ENCODE measurements around the gene ATP1B2. TPM values are rescaled to one million over a fixed set of nuclear protein-coding genes. Genes with fewer than 3 reads are reported as not detected.

Gene ATP1B2
- polyA plus RNA-seq, 5 donors = 20.5 to 31.5 (median 25.5) TPM

GRCh38 chr17:7677388-7678067 lies 26.8 kb downstream of the ATP1B2 start:
- DNase-seq = no peak

- DNase-seq = no peak
Measured at GRCh38 chr17:7684851-7685532, 34.3 kb downstream of the ATP1B2 start.

DNA sequence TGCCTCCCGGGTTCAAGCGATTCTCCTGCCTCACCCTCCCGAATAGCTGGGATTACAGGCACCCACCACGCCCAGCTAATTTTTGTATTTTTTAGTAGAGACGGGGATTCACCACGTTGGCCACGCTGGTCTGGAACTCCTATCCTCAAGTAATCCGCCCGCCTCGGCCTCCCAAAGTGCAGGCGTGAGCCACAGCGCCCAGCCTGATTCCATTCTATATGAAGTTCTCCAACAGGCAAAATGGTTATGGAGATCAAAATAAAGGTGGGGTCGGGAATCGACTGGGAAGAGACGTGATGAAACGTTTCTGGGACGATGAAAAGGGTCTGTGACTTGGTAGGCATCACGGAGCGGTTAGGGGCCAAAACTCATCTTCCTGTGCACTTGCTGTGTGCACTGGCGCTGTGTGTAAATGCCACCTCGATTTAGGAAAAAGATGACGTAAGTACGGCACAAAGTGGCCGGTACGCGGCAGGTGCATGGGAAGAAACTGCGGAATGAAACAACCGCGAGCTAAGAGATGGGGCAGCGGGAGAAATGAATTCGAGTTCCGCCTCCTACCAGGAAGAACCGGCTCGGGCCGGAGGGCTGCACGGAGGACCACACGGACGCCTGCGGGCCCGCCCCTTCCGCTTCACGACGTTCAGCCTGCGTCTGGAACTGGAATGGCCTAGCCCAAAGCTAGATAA lies 35.0 kb downstream of the ATP1B2 start:
- peak; percentile 93 to 94 for DNase-seq

- DNase-seq = peak; percentile 95
Measured at GRCh38 chr17:7686222-7687071, 35.7 kb downstream of the ATP1B2 start.

DNA sequence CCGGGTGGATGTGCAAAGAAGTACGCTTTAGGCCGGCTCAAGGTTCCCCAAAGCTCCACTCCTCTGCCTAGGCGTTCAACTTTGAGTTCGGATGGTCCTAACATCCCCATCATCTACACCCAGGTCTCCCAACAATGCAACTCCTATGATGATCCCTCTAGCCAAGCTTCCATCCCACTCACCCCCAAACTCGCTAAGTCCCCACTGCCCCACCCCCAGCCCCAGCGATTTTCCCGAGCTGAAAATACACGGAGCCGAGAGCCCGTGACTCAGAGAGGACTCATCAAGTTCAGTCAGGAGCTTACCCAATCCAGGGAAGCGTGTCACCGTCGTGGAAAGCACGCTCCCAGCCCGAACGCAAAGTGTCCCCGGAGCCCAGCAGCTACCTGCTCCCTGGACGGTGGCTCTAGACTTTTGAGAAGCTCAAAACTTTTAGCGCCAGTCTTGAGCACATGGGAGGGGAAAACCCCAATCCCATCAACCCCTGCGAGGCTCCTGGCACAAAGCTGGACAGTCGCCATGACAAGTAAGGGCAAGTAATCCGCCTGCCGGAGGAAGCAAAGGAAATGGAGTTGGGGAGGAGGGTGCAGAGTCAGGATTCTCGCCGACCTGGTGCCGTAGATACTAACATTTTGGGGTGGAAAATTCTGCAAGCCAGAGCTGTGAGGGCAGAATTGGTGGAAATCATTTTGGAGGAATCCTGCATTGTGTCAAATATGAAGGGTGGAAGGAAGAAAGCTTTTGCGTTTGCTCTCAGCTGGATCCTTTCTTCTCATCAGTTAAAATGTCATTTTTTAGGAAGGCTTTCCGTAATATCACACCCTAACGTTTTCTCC lies 36.6 kb downstream of the ATP1B2 start, which contains the start of gene TP53:
Gene TP53 (minus strand): TSS at position 419 of the 836 bp plus-strand sequence. CDS start 10,896 bp downstream, outside the sequence.
- peak; percentile 88 to 90 for DNase-seq

DNA sequence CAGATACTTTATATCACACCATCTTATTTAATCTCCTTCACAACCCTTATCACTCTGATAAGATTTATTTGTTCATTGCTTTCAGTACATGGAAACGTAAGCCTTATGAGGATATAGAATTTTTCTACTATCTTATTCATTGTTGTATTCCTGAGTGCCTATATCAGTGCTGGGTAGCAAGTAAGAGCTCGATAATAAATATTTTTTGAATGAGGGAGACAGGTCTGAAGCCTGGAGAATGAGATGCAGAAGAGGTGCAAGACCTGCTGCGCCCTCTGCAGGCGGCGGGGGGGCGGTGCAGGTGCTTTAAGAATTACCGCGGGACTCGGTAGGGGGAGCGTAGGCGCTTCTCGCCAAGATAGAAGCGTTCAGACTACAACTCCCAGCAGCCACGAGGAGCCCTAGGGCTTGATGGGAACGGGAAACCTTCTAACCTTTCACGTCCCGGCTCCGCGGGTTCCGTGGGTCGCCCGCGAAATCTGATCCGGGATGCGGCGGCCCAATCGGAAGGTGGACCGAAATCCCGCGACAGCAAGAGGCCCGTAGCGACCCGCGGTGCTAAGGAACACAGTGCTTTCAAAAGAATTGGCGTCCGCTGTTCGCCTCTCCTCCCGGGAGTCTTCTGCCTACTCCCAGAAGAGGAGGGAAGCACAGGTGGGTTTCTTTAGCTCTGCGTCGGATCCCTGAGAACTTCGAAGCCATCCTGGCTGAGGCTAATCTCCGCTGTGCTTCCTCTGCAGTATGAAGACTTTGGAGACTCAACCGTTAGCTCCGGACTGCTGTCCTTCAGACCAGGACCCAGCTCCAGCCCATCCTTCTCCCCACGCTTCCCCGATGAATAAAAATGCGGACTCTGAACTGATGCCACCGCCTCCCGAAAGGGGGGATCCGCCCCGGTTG lies 37.4 kb downstream of the ATP1B2 start, which contains the start of gene WRAP53:
Gene WRAP53 (plus strand): TSS at position 570 of the 900 bp plus-strand sequence. CDS start 172 bp downstream, at position 742.
- peak; percentile 97 to 99 for DNase-seq

DNA sequence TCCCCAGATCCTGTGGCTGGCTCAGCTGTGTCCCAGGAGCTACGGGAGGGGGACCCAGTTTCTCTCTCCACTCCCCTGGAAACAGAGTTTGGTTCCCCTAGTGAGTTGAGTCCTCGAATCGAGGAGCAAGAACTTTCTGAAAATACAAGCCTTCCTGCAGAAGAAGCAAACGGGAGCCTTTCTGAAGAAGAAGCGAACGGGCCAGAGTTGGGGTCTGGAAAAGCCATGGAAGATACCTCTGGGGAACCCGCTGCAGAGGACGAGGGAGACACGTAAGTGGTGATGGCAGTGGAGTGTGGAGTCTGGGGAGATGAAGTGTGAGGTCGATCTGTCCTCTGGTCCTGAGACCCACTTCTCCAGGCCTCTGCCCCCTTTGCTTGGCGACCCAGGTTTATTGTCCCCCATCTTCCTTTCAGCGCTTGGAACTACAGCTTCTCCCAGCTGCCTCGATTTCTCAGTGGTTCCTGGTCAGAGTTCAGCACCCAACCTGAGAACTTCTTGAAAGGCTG lies 38.1 kb downstream of the ATP1B2 start:
- DNase-seq = no peak

GRCh38 chr17:7695586-7695985 lies 44.9 kb downstream of the ATP1B2 start:
- no peak for DNase-seq

- no peak for DNase-seq
Measured at GRCh38 chr17:7697828-7698588, 47.3 kb downstream of the ATP1B2 start.

DNA sequence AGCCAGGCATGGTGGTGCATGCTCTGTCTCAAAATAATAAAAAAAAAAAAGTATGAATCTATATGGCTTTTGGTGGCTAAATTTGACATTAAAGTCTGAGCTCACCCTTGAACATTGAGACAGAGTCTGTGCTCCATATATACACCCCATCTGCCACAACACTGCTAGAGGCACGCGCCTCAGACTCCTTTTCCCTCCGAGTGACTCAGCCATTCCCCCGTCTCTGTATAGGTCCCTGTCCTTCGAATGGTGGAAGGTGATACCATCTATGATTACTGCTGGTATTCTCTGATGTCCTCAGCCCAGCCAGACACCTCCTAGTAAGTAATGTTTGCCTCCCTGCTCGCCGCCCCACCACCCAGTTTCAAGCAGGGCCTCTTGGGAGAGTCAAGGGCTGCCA lies 49.8 kb downstream of the ATP1B2 start:
- no peak for DNase-seq

GRCh38 chr17:7701681-7702080 lies 51.0 kb downstream of the ATP1B2 start:
- no peak for DNase-seq

DNA sequence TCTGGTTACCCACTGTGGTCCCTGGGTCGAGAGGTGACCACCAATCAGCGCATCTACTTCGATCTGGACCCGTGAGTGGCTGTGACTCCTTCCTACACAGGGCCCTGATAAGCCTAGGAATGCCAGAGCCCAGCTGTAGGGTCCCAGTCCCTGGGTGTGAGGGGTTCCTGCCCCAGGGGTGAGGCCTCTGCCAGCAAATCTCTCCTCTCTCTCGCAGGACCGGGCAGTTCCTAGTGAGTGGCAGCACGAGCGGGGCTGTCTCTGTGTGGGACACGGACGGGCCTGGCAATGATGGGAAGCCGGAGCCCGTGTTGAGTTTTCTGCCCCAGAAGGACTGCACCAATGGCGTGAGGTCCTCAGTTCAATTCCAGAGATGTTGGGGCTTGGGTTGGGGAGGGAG lies 52.0 kb downstream of the ATP1B2 start:
- no peak for DNase-seq

- DNase-seq = peak; percentile 73
Measured at GRCh38 chr17:7703584-7704479, 53.1 kb downstream of the ATP1B2 start.

DNA sequence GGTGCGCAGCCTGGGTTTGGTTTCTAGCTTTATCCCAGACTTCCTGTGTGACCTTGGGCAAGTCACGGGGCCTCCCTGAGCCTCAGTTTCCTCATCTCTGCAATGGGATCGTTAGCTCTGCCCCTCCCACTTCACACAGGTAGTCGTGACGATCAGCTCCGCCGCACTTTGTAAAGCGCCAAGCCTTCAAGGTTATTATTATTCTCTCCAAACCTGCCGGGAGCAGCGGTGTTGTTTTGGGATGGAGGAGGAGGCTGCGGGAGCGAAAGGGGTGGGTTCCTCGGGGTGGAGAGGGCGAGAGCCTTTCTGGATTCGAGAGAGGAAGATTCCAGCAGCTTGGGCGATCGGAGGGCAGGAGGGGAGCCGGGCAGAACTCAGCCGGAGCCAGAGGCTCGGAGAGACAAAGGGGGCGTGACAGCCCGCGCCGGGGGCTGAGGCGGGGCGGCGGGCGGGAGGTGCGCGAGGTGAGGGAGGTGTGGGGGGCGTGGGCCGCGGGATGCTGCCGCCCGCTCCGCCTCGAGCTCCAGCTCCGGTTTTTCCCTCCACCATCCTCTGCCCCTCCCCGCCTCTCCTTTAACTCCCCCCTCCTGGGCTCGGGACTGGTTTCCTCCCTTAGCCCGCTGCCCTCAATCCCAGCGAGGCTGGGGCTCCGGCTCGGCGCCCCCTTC lies 54.0 kb downstream of the ATP1B2 start, which contains the start of gene EFNB3:
Gene EFNB3 (plus strand): TSS at position 602 of the 668 bp plus-strand sequence. CDS start 397 bp downstream, outside the sequence.
- peak; percentile 55 to 65 for DNase-seq

DNA sequence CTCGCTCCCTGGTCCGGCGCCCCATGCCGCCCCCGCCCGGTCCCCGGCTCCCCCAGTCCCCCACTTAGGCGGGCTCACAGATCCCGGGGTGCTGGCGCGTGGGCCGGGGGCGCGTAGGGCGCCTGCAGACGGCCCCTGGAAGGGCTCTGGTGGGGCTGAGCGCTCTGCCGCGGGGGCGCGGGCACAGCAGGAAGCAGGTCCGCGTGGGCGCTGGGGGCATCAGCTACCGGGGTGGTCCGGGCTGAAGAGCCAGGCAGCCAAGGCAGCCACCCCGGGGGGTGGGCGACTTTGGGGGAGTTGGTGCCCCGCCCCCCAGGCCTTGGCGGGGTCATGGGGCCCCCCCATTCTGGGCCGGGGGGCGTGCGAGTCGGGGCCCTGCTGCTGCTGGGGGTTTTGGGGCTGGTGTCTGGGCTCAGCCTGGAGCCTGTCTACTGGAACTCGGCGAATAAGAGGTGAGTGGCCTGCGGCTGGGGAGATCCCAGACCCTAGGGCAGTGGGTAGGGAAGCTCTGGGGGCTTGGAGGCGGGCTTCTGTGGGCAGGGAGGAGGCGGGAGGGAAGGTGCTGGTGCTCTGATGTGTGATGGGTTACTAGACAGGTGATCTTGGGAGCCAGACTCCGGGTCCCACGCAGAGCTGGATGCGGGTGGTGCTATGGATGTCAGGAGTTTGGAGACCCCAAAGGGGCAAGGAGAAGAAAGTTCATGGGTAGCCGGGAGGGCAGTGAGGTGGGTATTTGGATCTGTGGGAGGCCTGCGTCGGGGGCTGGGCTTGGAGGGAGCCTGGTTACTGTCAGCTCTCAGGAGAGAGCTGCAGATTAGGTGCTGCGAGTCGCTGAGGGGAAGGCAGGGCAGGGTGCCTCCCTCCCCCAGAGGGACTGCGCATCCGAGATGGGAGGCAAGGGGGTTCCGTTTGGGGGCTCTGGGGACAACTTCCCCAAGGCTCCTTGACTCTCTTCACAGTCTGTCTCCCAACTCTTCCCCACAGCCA lies 54.8 kb downstream of the ATP1B2 start:
- DNase-seq = no peak

Data from right lung (tissue), 5 donors.